HG03457 (cell line): ENCODE results near the gene KRTAP9-8.
"Not testable (repeated sequence)": the region's sequence is repeated elsewhere in the genome, so short reads cannot be mapped to it uniquely, and the experiment has no call there.

ENCODE experiments used
- ATAC-seq: cut with Tn5 transposase; IDR thresholded peaks from one replicate; pipeline ENCODE4 v1.9.1; 2021; ENCODE audit warnings: moderate number of reproducible peaks; ENCODE audit not compliant: unreplicated experiment

KRTAP9-8 gene

DNA sequence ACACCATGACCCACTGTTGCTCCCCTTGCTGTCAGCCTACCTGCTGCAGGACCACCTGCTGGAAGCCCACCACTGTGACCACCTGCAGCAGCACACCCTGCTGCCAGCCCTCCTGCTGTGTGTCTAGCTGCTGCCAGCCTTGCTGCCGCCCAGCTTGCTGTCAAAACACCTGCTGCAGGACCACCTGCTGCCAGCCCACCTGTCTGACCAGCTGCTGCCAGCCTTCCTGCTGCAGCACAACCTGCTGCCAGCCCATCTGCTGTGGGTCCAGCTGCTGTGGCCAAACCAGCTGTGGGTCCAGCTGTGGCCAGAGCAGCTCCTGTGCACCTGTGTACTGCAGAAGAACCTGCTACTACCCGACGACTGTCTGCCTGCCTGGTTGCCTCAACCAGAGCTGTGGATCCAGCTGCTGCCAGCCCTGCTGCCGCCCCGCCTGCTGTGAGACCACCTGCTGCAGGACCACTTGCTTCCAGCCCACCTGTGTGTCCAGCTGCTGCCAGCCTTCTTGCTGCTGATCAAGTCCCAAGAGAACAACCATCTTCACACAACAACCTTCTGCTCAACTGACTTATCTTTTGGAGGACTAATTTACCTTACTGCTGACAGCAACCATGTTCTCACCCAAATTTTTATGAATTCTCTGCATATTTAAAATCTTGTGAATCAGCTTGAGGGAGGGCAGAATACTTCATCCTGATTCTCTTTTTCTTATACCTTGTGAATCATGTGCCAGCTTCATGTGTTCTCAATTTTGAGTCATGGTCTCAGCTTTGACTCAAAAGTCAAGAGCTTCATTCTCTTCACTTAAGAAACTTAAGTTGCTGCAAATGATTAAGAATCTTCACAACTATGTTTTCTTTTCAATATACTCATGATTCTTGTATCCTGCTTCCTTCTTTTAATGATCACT, 17.8 kb downstream of the KRTAP9-8 start, which contains the start of gene KRTAP9-9:
Gene KRTAP9-9, plus strand, starts transcription at position 4 of the 910 bp plus-strand sequence.
- not testable (repeated sequence) for ATAC-seq

DNA sequence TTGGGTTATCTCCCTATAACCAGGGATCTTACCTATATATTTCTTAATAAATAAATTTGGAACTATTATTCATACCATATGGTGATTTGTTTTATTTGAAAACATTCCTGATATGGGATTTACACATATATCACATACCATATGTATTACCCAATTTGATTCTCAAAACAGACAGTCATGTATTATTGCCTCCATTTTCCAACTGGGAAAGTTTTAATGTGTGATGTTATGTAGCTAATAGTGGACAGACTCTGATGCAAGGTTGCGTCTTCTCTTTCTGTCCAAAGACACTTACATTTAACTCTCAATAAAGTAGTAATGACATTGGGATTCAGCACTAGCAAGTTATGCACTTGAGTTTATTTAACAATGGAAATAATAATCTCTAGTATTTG, 18.5 kb downstream of the KRTAP9-8 start:
- no peak for ATAC-seq

DNA sequence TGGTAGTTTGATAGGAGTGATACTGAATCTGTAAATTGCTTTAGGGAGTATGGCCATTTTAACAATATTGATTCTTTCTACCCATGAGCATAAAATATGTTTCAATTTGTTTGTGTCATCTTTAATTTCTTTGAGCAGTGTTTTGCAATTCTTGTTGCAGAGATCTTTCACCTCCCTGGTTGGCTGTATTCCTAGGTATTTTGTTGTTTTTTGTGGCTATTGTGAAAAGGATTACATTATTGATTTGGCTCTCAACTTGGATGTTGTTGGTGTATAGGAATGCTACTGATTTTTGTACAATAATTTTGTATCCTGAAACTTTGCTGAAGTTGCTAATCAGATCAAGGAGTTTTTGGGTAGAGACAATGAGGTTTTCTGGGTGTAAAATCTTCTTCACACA, 20.6 kb downstream of the KRTAP9-8 start:
- no peak for ATAC-seq

DNA sequence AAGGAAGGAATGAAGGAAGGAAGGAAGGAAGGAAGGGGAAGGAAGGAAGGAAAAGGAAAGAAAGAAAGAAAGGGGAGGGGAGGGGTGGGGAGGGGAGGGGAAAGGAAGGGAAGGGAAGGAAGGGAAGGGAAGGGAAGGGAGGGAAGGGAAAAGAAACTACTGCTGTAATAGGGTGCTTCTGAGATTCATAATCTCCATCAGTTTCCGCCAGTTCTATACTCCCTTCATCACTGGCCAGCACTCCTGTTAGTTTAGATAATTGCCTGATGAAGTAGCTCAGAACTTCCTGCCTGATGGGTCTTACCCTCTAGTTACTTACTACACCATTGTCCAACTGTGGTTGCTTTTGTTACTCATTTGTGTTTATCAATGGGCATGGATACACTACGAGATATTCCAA, 25.4 kb downstream of the KRTAP9-8 start:
- no peak for ATAC-seq

DNA sequence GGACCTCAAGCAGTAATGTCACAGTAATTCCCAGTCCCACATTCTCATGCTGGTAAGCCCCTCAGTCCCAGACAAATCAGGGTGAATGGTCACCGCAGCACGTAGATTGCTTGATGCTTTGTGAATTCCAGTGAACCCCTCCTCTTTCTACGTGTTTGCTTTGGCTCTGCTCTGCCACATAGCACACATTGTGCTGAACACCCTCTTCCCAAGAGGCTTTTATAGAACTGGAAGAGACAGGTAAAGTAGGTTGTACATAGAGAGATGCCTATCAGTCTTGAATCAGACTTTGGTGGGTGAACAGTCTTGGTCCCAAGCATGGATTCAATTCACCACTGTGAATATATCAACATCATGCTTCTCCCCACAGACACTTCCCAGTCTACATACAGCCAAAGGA, 26.8 kb downstream of the KRTAP9-8 start:
- ATAC-seq = no peak

DNA sequence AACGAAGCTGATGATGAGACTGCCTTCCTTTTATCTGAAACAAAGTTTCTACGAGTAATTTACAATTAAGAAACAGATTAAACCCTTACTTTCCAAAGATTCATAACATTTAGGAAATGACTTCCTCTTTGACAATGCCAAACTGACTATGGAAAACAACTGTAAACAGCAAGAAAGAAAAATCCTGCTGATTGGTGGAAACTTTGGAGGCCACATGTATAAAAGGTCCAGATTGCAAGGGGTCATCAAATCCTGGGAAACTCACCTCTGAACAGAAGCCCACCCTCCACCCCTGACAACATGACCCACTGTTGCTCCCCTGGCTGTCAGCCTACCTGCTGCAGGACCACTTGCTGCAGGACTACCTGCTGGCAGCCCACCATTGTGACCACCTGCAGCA, 27.3 kb downstream of the KRTAP9-8 start, which contains the start of gene KRTAP9-6:
Gene KRTAP9-6, plus strand, starts transcription at position 301 of the 400 bp plus-strand sequence. Its CDS starts 0 bp downstream, at position 301.
- no peak for ATAC-seq

DNA sequence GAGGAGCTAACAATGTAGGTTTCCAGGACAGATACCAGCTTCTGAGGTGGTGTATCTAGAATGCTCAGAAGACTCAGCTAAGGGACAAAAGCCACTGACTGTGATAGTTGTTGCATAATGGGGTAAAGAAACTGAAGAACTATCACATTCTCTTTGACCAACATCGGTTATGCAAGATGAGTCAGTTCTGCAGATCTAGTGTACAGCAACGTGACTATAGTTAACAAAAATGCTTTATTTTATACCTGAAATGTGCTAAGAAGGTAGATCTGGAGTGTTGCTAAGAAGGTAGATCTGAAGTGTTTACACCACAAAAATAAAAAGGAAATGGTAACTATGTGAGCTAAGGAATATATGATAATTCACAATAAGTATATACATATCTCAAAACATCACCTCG, 29.9 kb downstream of the KRTAP9-8 start:
- ATAC-seq = no peak

DNA sequence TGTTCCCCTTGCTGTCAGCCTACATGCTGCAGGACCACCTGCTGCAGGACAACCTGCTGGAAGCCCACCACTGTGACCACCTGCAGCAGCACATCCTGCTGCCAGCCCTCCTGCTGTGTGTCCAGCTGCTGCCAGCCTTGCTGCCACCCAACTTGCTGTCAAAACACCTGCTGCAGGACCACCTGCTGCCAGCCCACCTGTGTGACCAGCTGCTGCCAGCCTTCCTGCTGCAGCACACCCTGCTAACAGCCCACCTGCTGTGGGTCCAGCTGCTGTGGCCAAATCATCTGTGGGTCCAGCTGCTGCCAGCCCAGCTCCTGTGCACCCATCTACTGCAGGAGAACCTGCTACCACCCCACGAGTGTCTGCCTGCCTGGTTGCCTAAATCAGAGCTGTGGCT, 33.5 kb downstream of the KRTAP9-8 start:
- not testable (repeated sequence) for ATAC-seq

DNA sequence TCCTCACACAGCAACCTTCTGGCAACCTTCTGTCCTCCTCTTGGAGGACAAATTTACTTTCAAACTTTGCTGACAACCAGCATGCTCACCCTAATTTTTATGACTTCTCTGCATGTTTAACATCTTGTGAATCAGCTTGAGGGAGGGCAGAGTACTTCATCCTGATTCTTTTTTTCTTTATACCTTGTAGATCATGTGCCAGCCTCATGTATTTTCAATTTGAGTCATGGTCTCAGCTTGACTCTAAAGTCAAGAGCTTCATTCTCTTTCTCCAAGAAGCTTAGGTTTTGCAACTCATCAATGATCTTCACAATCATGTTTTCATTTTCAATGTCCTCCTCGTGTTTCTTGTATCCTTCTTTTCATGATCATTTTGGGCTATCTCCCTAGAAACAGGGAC, 34.1 kb downstream of the KRTAP9-8 start:
- ATAC-seq = no peak

DNA sequence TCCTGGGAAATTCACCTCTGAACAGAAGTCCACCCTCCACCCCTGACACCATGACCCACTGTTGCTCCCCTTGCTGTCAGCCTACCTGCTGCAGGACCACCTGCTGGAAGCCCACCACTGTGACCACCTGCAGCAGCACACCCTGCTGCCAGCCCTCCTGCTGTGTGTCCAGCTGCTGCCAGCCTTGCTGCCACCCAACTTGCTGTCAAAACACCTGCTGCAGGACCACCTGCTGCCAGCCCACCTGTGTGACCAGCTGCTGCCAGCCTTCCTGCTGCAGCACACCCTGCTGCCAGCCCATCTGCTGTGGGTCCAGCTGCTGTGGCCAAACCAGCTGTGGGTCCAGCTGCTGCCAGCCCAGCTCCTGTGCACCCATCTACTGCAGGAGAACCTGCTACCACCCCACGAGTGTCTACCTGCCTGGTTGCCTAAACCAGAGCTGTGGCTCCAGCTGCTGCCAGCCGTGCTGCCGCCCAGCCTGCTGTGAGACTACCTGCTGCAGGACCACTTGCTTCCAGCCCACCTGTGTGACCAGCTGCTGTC, 37.9 kb downstream of the KRTAP9-8 start, which contains the start of gene KRTAP9-7:
Gene KRTAP9-7, plus strand, starts transcription at position 51 of the 543 bp plus-strand sequence. Its CDS starts 0 bp downstream, at position 51.
- not testable (repeated sequence) for ATAC-seq

DNA sequence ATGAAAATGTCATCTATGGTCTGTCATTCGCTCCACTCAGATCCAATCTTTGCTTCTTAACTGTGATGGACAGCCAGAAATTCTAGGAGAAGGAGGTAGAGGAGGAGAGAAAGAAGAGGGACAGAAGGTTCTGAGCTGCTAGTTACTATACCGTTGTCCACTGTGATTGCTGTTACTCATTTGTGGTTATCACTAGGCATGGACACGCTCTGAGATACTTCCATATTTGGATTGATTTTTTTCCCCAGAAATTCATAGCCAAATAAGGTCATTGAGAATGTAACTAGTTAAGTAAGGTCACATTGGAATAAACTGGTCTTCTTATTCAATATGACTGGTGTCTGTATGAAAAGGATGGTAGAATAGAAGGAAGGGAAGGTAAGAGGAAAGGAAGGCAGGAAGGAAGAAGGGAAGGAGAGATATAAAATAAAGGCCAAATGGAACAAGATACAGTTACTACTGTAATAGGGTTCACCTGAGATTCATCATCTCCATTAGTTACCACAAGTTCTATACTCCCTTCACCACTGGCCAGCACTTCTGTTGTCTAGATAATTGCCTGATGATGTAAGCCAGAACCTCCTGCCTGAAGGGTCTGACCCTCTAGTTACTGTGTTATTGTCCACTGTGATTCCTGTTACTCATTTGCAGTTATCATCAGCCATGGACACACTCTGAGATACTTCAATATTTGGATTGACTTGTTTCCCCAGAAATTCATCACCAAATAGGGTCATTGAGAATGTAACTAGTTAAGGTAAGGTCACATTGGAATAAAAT, 40.6 kb downstream of the KRTAP9-8 start:
- ATAC-seq = no peak

DNA sequence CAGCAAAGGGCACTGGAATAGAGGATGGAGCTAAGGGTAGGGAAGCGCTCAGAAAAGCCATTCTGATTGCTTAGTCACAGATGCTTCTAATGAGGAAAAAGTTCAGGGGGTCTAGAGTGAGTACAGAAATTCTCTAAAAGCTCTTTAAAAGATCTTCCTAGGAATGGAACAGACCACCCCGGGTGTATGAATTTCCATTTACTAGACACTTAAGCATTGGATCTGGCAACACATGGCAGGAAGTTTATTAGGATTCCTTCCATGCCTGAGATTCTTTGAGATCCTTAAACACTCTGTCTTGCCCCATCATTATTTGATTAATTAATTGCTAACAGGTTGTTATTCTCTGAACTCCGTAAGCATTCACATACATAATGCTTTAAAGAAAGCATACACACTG, 46.2 kb downstream of the KRTAP9-8 start:
- no peak for ATAC-seq

DNA sequence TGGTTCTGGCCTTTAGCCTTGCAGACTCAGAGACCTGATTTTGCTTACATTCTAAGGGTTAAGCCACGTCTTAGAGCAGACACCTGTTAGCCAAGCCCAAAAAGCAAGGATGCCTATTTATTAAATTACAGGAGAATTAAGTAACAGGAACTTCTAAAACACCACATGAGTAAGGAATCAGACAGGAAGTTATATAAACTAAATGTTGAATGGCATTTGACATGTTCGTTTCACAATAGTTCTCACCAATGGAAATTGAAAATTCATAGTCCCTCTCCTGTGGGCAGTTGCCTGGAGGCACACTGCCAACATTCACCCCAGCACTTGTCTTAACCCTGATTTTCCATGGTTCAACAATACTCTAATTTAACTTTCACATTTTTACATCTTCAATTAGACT, 46.7 kb downstream of the KRTAP9-8 start:
- no peak for ATAC-seq

DNA sequence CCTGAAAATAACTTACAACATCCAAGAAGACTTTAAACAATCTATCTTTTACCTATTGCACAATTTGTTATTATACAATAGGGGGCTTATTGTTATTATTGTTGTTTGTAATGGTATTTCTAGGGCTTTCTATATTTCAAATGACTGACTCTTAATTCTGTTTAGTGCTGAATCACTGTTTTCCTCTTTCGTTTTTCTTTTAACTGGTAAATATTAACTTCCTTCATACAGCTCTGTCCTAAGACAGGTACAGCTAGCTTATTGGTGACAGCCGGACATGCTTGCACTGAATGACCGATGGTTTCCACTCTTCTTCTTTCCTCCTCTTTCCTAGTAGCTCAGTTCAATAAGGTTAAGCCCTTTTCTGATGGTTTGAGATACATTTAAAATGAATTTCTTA, 49.3 kb downstream of the KRTAP9-8 start:
- ATAC-seq = no peak
